ENCODE data around the gene PLOD1. TPM values are rescaled to one million over a fixed set of nuclear protein-coding genes. Genes with fewer than 3 reads are reported as not detected.

PLOD1 gene
- total and polyA plus RNA-seq, 10 of the 15 experiments (the other 5 are each of a cell fraction or from before 2014, with no cell fraction given), result 10.6 to 42.6 (median 29.3) TPM

- TF ChIP-seq ZNF592 (IDR thresholded peaks at IDR 0.05) (no peak), E4F1 (IDR thresholded peaks at IDR 0.05; ENCODE audit: borderline replicate concordance, partially characterized antibody) (peak; percentile 97), HCFC1 (IDR thresholded peaks at IDR 0.05; ENCODE audit: low read length) (peak; percentile 88), ZNF207 (IDR thresholded peaks at IDR 0.05; ENCODE audit: borderline replicate concordance) (peak; percentile 98), RAD51 (IDR thresholded peaks at IDR 0.05) (no peak), KAT2A (conservative IDR thresholded peaks at IDR 0.05; ENCODE audit: control insufficient read depth, low read depth, low read length) (no peak), TCF3 (IDR thresholded peaks at IDR 0.05; ENCODE audit: borderline replicate concordance, insufficient read depth, low read depth, low read length) (0 out of 2 replicates have a peak, but pooled peaks have one; percentile 31), POLR2A (IDR thresholded peaks at IDR 0.05; ENCODE audit: low read depth, low read length) (peak; percentile 92), NFYA (IDR thresholded peaks at IDR 0.05; ENCODE audit: borderline replicate concordance, low read depth, low read length) (no peak)
- TF ChIP-seq, protein P1, sequence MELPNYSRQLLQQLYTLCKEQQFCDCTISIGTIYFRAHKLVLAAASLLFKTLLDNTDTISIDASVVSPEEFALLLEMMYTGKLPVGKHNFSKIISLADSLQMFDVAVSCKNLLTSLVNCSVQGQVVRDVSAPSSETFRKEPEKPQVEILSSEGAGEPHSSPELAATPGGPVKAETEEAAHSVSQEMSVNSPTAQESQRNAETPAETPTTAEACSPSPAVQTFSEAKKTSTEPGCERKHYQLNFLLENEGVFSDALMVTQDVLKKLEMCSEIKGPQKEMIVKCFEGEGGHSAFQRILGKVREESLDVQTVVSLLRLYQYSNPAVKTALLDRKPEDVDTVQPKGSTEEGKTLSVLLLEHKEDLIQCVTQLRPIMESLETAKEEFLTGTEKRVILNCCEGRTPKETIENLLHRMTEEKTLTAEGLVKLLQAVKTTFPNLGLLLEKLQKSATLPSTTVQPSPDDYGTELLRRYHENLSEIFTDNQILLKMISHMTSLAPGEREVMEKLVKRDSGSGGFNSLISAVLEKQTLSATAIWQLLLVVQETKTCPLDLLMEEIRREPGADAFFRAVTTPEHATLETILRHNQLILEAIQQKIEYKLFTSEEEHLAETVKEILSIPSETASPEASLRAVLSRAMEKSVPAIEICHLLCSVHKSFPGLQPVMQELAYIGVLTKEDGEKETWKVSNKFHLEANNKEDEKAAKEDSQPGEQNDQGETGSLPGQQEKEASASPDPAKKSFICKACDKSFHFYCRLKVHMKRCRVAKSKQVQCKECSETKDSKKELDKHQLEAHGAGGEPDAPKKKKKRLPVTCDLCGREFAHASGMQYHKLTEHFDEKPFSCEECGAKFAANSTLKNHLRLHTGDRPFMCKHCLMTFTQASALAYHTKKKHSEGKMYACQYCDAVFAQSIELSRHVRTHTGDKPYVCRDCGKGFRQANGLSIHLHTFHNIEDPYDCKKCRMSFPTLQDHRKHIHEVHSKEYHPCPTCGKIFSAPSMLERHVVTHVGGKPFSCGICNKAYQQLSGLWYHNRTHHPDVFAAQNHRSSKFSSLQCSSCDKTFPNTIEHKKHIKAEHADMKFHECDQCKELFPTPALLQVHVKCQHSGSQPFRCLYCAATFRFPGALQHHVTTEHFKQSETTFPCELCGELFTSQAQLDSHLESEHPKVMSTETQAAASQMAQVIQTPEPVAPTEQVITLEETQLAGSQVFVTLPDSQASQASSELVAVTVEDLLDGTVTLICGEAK (IDR thresholded peaks at IDR 0.05; ENCODE audit: borderline replicate concordance), result peak; percentile 33; the same call in 1 of the 2 replicates
- TF ChIP-seq, protein P2, sequence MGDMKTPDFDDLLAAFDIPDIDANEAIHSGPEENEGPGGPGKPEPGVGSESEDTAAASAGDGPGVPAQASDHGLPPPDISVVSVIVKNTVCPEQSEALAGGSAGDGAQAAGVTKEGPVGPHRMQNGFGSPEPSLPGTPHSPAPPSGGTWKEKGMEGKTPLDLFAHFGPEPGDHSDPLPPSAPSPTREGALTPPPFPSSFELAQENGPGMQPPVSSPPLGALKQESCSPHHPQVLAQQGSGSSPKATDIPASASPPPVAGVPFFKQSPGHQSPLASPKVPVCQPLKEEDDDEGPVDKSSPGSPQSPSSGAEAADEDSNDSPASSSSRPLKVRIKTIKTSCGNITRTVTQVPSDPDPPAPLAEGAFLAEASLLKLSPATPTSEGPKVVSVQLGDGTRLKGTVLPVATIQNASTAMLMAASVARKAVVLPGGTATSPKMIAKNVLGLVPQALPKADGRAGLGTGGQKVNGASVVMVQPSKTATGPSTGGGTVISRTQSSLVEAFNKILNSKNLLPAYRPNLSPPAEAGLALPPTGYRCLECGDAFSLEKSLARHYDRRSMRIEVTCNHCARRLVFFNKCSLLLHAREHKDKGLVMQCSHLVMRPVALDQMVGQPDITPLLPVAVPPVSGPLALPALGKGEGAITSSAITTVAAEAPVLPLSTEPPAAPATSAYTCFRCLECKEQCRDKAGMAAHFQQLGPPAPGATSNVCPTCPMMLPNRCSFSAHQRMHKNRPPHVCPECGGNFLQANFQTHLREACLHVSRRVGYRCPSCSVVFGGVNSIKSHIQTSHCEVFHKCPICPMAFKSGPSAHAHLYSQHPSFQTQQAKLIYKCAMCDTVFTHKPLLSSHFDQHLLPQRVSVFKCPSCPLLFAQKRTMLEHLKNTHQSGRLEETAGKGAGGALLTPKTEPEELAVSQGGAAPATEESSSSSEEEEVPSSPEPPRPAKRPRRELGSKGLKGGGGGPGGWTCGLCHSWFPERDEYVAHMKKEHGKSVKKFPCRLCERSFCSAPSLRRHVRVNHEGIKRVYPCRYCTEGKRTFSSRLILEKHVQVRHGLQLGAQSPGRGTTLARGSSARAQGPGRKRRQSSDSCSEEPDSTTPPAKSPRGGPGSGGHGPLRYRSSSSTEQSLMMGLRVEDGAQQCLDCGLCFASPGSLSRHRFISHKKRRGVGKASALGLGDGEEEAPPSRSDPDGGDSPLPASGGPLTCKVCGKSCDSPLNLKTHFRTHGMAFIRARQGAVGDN (IDR thresholded peaks at IDR 0.05), result 0 out of 2 replicates have a peak, but pooled peaks have one; percentile 32
These were observed 45.5 kb downstream of the PLOD1 start, which contains the start of gene MFN2 (continued) for GRCh38 chr1:11979851-11980675.

All from GM12878 (cell line).